H9 (cell line): ENCODE data around the gene MYBPHL. TPM values are rescaled to one million over a fixed set of nuclear protein-coding genes. Genes with fewer than 3 reads are reported as not detected.
"Not testable (repeated sequence)": the region's sequence is repeated elsewhere in the genome, so short reads cannot be mapped to it uniquely, and the experiment has no call there.

Experiments
- DNase-seq: peaks from one replicate; pipeline ENCODE4 v3.0.0-alpha.2; 2017
- H2AFZ ChIP-seq: one replicate; pipeline ENCODE4 v1.6.1; 2013; ENCODE audit warnings: mild to moderate bottlenecking, low read length, control low read depth, moderate library complexity
- H2AK5ac ChIP-seq: 2 replicates; pipeline ENCODE4 v1.6.1; 2013; ENCODE audit warnings: low read length, control low read depth, mixed read lengths; ENCODE audit not compliant: insufficient read length
- H2BK120ac ChIP-seq: one replicate; pipeline ENCODE4 v1.6.1; 2013; ENCODE audit warnings: low read depth, mild to moderate bottlenecking, low read length, control low read depth, inconsistent platforms; ENCODE audit not compliant: poor library complexity, severe bottlenecking
- H2BK12ac ChIP-seq: 2 replicates; pipeline ENCODE4 v1.6.1; 2013; ENCODE audit warnings: low read length, control low read depth, mixed read lengths, low read depth; ENCODE audit not compliant: insufficient read length
- H2BK15ac ChIP-seq: 2 replicates; pipeline ENCODE4 v1.6.1; 2013; ENCODE audit warnings: low read depth, low read length, control low read depth
- H2BK20ac ChIP-seq: one replicate; pipeline ENCODE4 v1.6.1; 2013; ENCODE audit warnings: low read depth, mild to moderate bottlenecking, low read length, control low read depth, inconsistent platforms; ENCODE audit not compliant: poor library complexity, severe bottlenecking
- H2BK5ac ChIP-seq: 2 replicates; pipeline ENCODE4 v1.6.1; 2013; ENCODE audit warnings: low read length, control low read depth, mixed read lengths; ENCODE audit not compliant: insufficient read length
- H3K14ac ChIP-seq: 2 replicates; pipeline ENCODE4 v1.6.1; 2013; ENCODE audit warnings: low read length, control low read depth; ENCODE audit not compliant: insufficient read depth
- H3K18ac ChIP-seq: 2 replicates; pipeline ENCODE4 v1.6.1; 2013; ENCODE audit warnings: low read depth, mild to moderate bottlenecking, mixed read lengths, low read length, control low read depth; ENCODE audit not compliant: insufficient read length
- H3K23ac ChIP-seq: 2 replicates; pipeline ENCODE4 v1.6.1; 2013; ENCODE audit warnings: low read length, control low read depth, mixed read lengths, low read depth; ENCODE audit not compliant: insufficient read length
- H3K23me2 ChIP-seq: 2 replicates; pipeline ENCODE4 v1.6.1; 2013; ENCODE audit warnings: low read depth, mild to moderate bottlenecking, mixed read lengths, low read length, control low read depth; ENCODE audit not compliant: insufficient read length, poor library complexity, severe bottlenecking
- H3K27ac ChIP-seq: 2 replicates; pipeline ENCODE4 v1.5.1; 2013; ENCODE audit warnings: low read length, control low read depth, mixed read lengths, low read depth; ENCODE audit not compliant: insufficient read length
- H3K27me3 ChIP-seq: 2 replicates; pipeline ENCODE4 v1.6.1; 2013; ENCODE audit warnings: low read length, control low read depth, inconsistent platforms; ENCODE audit not compliant: insufficient read depth
- H3K4ac ChIP-seq: 2 replicates; pipeline ENCODE4 v1.6.1; 2013; ENCODE audit warnings: low read depth, mild to moderate bottlenecking, control low read depth, inconsistent platforms, low read length, moderate library complexity
- H3K4me1 ChIP-seq: 2 replicates; pipeline ENCODE4 v1.6.1; 2013; ENCODE audit warnings: low read length, control low read depth, inconsistent platforms; ENCODE audit not compliant: insufficient read depth
- H3K4me2 ChIP-seq: 2 replicates; pipeline ENCODE4 v1.6.1; 2013; ENCODE audit warnings: low read length, control low read depth, mixed read lengths; ENCODE audit not compliant: insufficient read length, insufficient read depth
- H3K56ac ChIP-seq: 2 replicates; pipeline ENCODE4 v1.6.1; 2013; ENCODE audit warnings: low read depth, mild to moderate bottlenecking, mixed read lengths, low read length, control low read depth; ENCODE audit not compliant: insufficient read length
- H3K79me1 ChIP-seq: 2 replicates; pipeline ENCODE4 v1.6.1; 2013; ENCODE audit warnings: low read depth, mild to moderate bottlenecking, moderate library complexity, low read length, control low read depth, inconsistent platforms; ENCODE audit not compliant: insufficient read depth, poor library complexity, severe bottlenecking
- H3K79me2 ChIP-seq: 2 replicates; pipeline ENCODE4 v1.6.1; 2013; ENCODE audit warnings: low read length, control low read depth, inconsistent platforms; ENCODE audit not compliant: insufficient read depth
- H3K9ac ChIP-seq: 2 replicates; pipeline ENCODE4 v1.6.1; 2013; ENCODE audit warnings: low read length, control low read depth, mixed read lengths; ENCODE audit not compliant: insufficient read length; ENCODE audit errors: extremely low read depth
- H3K9me3 ChIP-seq: one replicate; pipeline ENCODE4 v1.6.1; 2013; ENCODE audit warnings: low read depth, low read length, inconsistent platforms; ENCODE audit not compliant: control insufficient read depth
- H3T11ph ChIP-seq: one replicate; pipeline ENCODE4 v1.6.1; 2013; ENCODE audit warnings: mild to moderate bottlenecking, low read length, control low read depth, inconsistent platforms
- H4K20me1 ChIP-seq: one replicate; pipeline ENCODE4 v1.6.1; 2013; ENCODE audit not compliant: control insufficient read depth, insufficient read length, insufficient read depth
- H4K5ac ChIP-seq: 2 replicates; pipeline ENCODE4 v1.6.1; 2013; ENCODE audit warnings: low read depth, mild to moderate bottlenecking, mixed read lengths, low read length, control low read depth; ENCODE audit not compliant: insufficient read length
- H4K8ac ChIP-seq: replicated peaks from 2 replicates; pipeline ENCODE4 v1.6.1; 2013; ENCODE audit warnings: low read length, control low read depth, mixed read lengths, low read depth; ENCODE audit not compliant: insufficient read length
- H4K91ac ChIP-seq: 2 replicates; pipeline ENCODE4 v1.6.1; 2013; ENCODE audit warnings: low read depth, mild to moderate bottlenecking, moderate library complexity, mixed read lengths, low read length, control low read depth; ENCODE audit not compliant: insufficient read length
- H3K27ac Mint-ChIP-seq, 3 experiments: 2 replicates in 2 of 3; 3 replicates in 1 of 3; pipeline ENCODE4 v1.8.0; 2020 to 2021; ENCODE audit warnings: mixed read lengths in 3 of 3, mild to moderate bottlenecking in 1 of 3, moderate library complexity in 1 of 3
- H3K27me3 Mint-ChIP-seq: 2 replicates; pipeline ENCODE4 v1.8.0; 2021; ENCODE audit warnings: low read depth, mild to moderate bottlenecking, moderate library complexity, mixed read lengths
- H3K36me3 Mint-ChIP-seq, 3 experiments: 2 replicates in 2 of 3; 3 replicates in 1 of 3; pipeline ENCODE4 v1.8.0; 2020 to 2021; ENCODE audit warnings: low read depth in 3 of 3, mixed read lengths in 3 of 3; ENCODE audit not compliant: insufficient read depth in 1 of 3
- H3K4me1 Mint-ChIP-seq, 2 experiments: 2 replicates each; pipeline ENCODE4 v1.8.0; 2020; ENCODE audit warnings: mixed read lengths in 2 of 2
- H3K4me3 Mint-ChIP-seq, 2 experiments: 2 replicates in 1 of 2; 3 replicates in 1 of 2; pipeline ENCODE4 v1.8.0; 2020 to 2021; ENCODE audit warnings: mild to moderate bottlenecking in 2 of 2, mixed read lengths in 2 of 2, moderate library complexity in 1 of 2
- H3K9me3 Mint-ChIP-seq, 2 experiments: 2 replicates in 1 of 2; 3 replicates in 1 of 2; pipeline ENCODE4 v1.8.0; 2020; ENCODE audit warnings: mild to moderate bottlenecking in 2 of 2, mixed read lengths in 2 of 2, moderate library complexity in 1 of 2
- WGBS: extraction: QIAGEN DNeasy Blood & Tissue Kit; methylation state at CpG from one replicate; pipeline ENCODE4 v1.1.7; 2013; ENCODE audit warnings: missing lambda C conversion rate, low lambda C conversion rate, mixed read lengths; ENCODE audit not compliant: insufficient read length; ENCODE audit errors: extremely low coverage; 5-methylcytosine and 5-hydroxymethylcytosine counted together
- total RNA-seq: library from RNA; stranded (reverse); gene quantifications from 2 replicates; pipeline ENCODE4 v1.2.1, GENCODE V29; 2021
- TF ChIP-seq, protein P1 (sequence below): fragments of 200-600 bp; sonication (generic); conservative IDR thresholded peaks from 3 replicates; pipeline ENCODE4 v1.8.0; 2021; ENCODE audit warnings: antibody characterized with exemption, mild to moderate bottlenecking

The MYBPHL gene
- total RNA-seq, 1 experiment from 2014 or later = 0.59 TPM

DNA sequence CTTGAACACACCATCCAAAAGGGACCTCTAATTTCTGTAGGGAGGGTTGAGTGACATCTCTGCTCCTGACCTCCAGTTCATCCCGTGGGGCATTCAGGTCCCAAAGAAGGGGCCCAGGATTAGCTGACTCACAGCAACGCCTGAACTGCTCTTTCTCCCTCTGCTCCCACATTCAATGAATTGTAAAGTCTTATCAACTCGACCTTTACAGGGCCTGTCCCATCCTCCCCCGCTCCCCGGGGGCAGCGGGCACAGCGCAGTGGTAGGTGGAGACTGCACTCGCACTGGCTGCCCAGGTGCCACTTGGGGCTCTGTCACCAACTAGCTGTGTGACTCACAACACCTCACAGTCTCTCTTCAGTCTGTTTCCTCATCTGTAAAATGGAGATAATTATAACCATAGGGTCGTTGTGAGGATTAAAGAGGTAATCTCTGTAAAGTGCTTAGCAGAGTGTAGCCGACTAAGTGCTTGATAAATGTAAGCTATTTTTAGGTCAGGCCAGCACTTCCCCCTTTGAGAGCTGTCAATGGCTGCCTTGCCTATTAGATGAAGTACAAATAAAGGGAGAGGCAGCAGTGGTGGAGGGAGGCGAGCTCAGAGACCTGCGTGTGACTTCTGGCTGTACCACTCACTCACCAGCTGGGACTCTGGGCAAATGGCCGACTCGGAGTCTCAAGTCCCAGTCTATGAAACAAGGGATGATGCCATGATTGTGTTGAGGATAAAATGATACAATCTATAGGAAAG, 637 bp upstream of the MYBPHL start:
- no peak overlapping the region for H3T11ph ChIP-seq
- H3K79me1 ChIP-seq = no peaks in the 10 kb centered on the region
- peaks cover 0 to 3% (median 0%) of the 10 kb centered on the region in 3 experiments; a peak in 1 of 7 replicates for H3K36me3 Mint-ChIP-seq
- H3K4ac ChIP-seq = no peak overlapping the region
- no peak overlapping the region for H3K14ac ChIP-seq
- H3K27ac Mint-ChIP-seq = peak overlapping the region in 1 of 3 experiments; percentile 83; a peak in 2 of 7 replicates
- H4K8ac ChIP-seq = no peak overlapping the region
- no peak overlapping the region for H2BK120ac ChIP-seq
- H2BK20ac ChIP-seq = no peak overlapping the region
- no peaks in the 10 kb centered on the region for H3K23me2 ChIP-seq
- no peak overlapping the region for H4K91ac ChIP-seq
- no peak overlapping the region for H3K23ac ChIP-seq
- no peak overlapping the region for H2BK12ac ChIP-seq
- H3K27ac ChIP-seq = no peak overlapping the region
- no peak overlapping the region for H3K18ac ChIP-seq
- no peaks in the 10 kb centered on the region for H3K27me3 Mint-ChIP-seq
- no peak overlapping the region for H3K4me3 Mint-ChIP-seq
- no peak overlapping the region for H2BK5ac ChIP-seq
- no peaks in the 10 kb centered on the region; the same call in 1 of the 2 replicates for H3K4me1 ChIP-seq
- H3K4me2 ChIP-seq = no peak overlapping the region
- H4K5ac ChIP-seq = no peak overlapping the region
- no peaks in the 10 kb centered on the region for H3K9me3 ChIP-seq
- no peak overlapping the region for H2AK5ac ChIP-seq
- peaks cover 20% of the 10 kb centered on the region in 2 experiments for H3K4me1 Mint-ChIP-seq
- H3K9ac ChIP-seq = no peak overlapping the region
- H4K20me1 ChIP-seq = no peaks in the 10 kb centered on the region
- H3K27me3 ChIP-seq = no peaks in the 10 kb centered on the region
- no peaks in the 10 kb centered on the region for H3K9me3 Mint-ChIP-seq
- H2AFZ ChIP-seq = no peak overlapping the region
- no CpG with 5 or more reads among the region's 14 CpGs for WGBS
- no peak overlapping the region for H3K56ac ChIP-seq
- TF ChIP-seq, protein P1, sequence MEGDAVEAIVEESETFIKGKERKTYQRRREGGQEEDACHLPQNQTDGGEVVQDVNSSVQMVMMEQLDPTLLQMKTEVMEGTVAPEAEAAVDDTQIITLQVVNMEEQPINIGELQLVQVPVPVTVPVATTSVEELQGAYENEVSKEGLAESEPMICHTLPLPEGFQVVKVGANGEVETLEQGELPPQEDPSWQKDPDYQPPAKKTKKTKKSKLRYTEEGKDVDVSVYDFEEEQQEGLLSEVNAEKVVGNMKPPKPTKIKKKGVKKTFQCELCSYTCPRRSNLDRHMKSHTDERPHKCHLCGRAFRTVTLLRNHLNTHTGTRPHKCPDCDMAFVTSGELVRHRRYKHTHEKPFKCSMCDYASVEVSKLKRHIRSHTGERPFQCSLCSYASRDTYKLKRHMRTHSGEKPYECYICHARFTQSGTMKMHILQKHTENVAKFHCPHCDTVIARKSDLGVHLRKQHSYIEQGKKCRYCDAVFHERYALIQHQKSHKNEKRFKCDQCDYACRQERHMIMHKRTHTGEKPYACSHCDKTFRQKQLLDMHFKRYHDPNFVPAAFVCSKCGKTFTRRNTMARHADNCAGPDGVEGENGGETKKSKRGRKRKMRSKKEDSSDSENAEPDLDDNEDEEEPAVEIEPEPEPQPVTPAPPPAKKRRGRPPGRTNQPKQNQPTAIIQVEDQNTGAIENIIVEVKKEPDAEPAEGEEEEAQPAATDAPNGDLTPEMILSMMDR = no peak
- no peak overlapping the region for H2BK15ac ChIP-seq
- H3K79me2 ChIP-seq = no peaks in the 10 kb centered on the region
- DNase-seq = no peak

DNA sequence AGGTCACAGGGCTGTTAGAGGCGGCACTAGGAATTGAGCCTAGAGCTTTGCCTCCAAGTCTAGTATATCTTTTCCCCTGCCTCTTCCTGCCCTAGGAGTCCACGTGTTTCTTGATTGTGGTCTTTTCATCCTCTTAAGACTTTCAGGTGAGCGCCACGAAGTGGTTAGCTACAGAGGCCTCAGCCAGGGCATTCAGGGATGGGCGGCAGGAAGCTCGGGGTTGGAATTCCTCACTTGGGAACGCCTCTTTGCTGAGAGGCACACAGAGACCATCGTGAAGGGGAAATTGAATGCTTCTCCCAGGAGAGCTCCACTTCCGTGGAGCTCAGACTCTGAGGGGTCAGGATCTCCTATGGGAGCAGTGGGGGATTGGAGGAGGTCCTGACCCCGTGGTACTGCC, 820 bp downstream of the MYBPHL start:
- not testable (repeated sequence) for H3K56ac ChIP-seq, H3K9me3 Mint-ChIP-seq, H2BK12ac ChIP-seq, H3K9ac ChIP-seq, H2AK5ac ChIP-seq, H2BK20ac ChIP-seq, H2BK120ac ChIP-seq, H3K4me3 Mint-ChIP-seq, H3K27ac ChIP-seq, H3K14ac ChIP-seq, H4K20me1 ChIP-seq, H2AFZ ChIP-seq, H3K23ac ChIP-seq, H3K79me1 ChIP-seq, H3K27me3 ChIP-seq, H3K23me2 ChIP-seq, H3K4me2 ChIP-seq, H3K79me2 ChIP-seq, H4K8ac ChIP-seq, H3K27me3 Mint-ChIP-seq, H4K91ac ChIP-seq, H2BK5ac ChIP-seq, H3K36me3 Mint-ChIP-seq, H3K18ac ChIP-seq, H2BK15ac ChIP-seq, H4K5ac ChIP-seq, H3T11ph ChIP-seq, H3K4ac ChIP-seq, H3K4me1 ChIP-seq, H3K9me3 ChIP-seq
- no CpG with 5 or more reads among the region's 10 CpGs for WGBS
- DNase-seq = peak; percentile 60
- Mint-ChIP-seq H3K4me1 (peaks cover 20% of the 10 kb centered on the region in 2 experiments), H3K27ac (peak overlapping the region; percentile 31 to 56 (median 46); a peak in 2 of 7 replicates)
